Heart left ventricle (tissue), 16 donors: ENCODE data around the gene BACE1-AS. TPM values are rescaled to one million over a fixed set of nuclear protein-coding genes. Genes with fewer than 3 reads are reported as not detected.
A peak's percentile ranks its signal among the peaks of the same experiment; 100 is the strongest.

Source experiments
- ATAC-seq, 4 donors: fragments of 200-7000 bp; cut with Tn5 transposase; one replicate each; pipeline ENCODE4 v1.9.1; 2020 to 2022; ENCODE audit warnings: moderate library complexity in 4 of 4, mild to moderate bottlenecking in 3 of 4, moderate number of reproducible peaks in 1 of 4
- DNase-seq, 5 donors: peaks; one replicate each; pipeline ENCODE4 v3.0.0-alpha.2; 2020
- H3K27ac ChIP-seq, 12 donors: fragments of 200-600 bp; sonication (generic) in 4 of 12; one replicate each; pipeline versions ENCODE4 v1.5.0 to v1.8.0; 2016 to 2022; ENCODE audit warnings: mild to moderate bottlenecking in 2 of 12
- H3K27me3 ChIP-seq, 9 donors: fragments of 200-600 bp; sonication (generic) in 2 of 9; one replicate each; pipeline versions ENCODE4 v1.5.1 to v1.8.0; 2016 to 2022; ENCODE audit warnings: mild to moderate bottlenecking in 3 of 9
- H3K36me3 ChIP-seq, 9 donors: fragments of 200-600 bp; sonication (generic) in 2 of 9; one replicate each; pipeline versions ENCODE4 v1.5.0 to v1.8.0; 2018 to 2022; ENCODE audit warnings: mild to moderate bottlenecking in 2 of 9
- H3K4me1 ChIP-seq, 12 donors: fragments of 200-600 bp; sonication (generic) in 4 of 12; one replicate each; pipeline versions ENCODE4 v1.5.0 to v1.8.0; 2016 to 2022; ENCODE audit warnings: mild to moderate bottlenecking in 3 of 12
- H3K4me3 ChIP-seq, 12 donors: fragments of 200-600 bp; sonication (generic) in 4 of 12; one replicate each; pipeline versions ENCODE4 v1.5.0 to v1.8.0; 2017 to 2022; ENCODE audit warnings: mild to moderate bottlenecking in 9 of 12, moderate library complexity in 4 of 12
- H3K9me3 ChIP-seq, 12 donors: fragments of 200-600 bp; sonication (generic) in 4 of 12; one replicate each; pipeline versions ENCODE4 v1.5.0 to v1.8.0; 2016 to 2022; ENCODE audit warnings: mild to moderate bottlenecking in 1 of 12
- POLR2A ChIP-seq, 2 donors: fragments of 450-650 bp; IDR thresholded peaks; one replicate each; pipeline ENCODE4 v1.6.1; 2017; ENCODE audit warnings: antibody characterized with exemption in 2 of 2, mild to moderate bottlenecking in 2 of 2, moderate library complexity in 2 of 2
- WGBS, 4 donors: extraction: QIAGEN DNeasy Blood & Tissue Kit in 2 of 4; methylation state at CpG; one replicate each; pipeline versions ENCODE4 v1.1.5 to v1.1.7; 2013 to 2018; 5-methylcytosine and 5-hydroxymethylcytosine counted together
- intact Hi-C, 10 donors: fragments of 100-400 bp; cut with DNase I; formaldehyde crosslinking; loops; one replicate each; pipeline versions ENCODE4 v1.11.1 to v1.14.2; 2022
- polyA plus RNA-seq, 2 donors: library from polyadenylated mRNA; stranded (reverse); fragments of 200-250 nt; gene quantifications; one replicate each; pipeline ENCODE4 v1.2.3, GENCODE V29; 2013
- total RNA-seq, 9 donors: library from RNA; depleted of rRNA in 2 of 9; stranded (reverse); fragments of >200 nt in 2 of 9; fragmentation: NEBNext Ultra II Directional in 3 of 9; extraction: Animal tissue kit (Norgen Biotek cat#: 25700) in 3 of 9; gene quantifications; one replicate each; pipeline versions ENCODE4 v1.1.0 to v1.2.4, GENCODE V29; 2016 to 2023
- TF ChIP-seq, protein P1 (sequence below), 12 donors: fragments of 200-600 bp; sonication (generic) in 4 of 12; IDR thresholded peaks; one replicate each; pipeline versions ENCODE4 v1.5.0 to v1.8.0; 2018 to 2022; ENCODE audit warnings: antibody characterized with exemption in 12 of 12, mild to moderate bottlenecking in 5 of 12
- donor health status: ischemic (EF 13 %, LVEDD 7.1; RV severe dilation, severe dysfunction).
- donor health status: healthy with polysubstance abuse.
- donor health status: DM: no; HTN: yes; CAD: no.
- donor health status: DM: no; HTN: no; CAD: no.
- donor health status: ischemic (EF 25% LVEDD 6.9; RV normal size, moderate dysfunction).
- donor health status: ischemic (EF 25% LVEDD 5.7; RV mildly dilated, moderate dysfunction).
- donor health status: healthy.
- donor health status: DM: yes; HTN: yes; CAD: no.
- donor health status: ischemic (EF 35%, LVEDD 5.7; RV mildly dilated, moderate dysfunction).
- donor health status: nonischemic (EF 11% LVEDD 7.7; RV severe dilation, severe dysfunction).
- donor health status: DM: yes; HTN: yes; CAD: no.
- donor health status: PGD.
- donor health status: ischemic (EF 29% LVEDD 5.4; RV normal size, mild dysfunction).
- donor health status: nonischemic (EF 23%, LVEDD 6.1; RV moderate dilation, normal function).

Gene BACE1-AS
- total and polyA plus RNA-seq, 11 donors: 4.2 to 16.6 (median 9.8) TPM

DNA sequence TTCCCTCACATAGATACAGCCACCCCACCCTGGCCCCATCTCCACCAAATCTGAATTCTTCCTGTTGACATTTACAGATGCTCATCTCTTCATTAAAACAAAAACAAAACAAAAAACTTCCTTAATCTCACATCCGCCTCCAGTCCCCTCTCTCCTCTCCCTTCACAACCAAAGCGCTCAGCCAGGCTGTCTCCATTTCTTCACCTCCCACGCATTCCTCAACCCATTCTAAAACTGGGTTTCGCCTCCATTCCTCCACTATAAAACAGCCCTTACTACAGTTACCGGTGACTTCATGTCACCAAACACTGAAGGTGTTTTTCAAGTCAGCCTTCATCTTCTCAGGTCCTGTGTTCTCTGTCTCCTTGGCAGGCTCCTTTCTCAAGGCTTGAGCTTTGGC lies 9.6 kb downstream of the BACE1-AS start:
- ATAC-seq (no peak), DNase-seq (no peak)
- peaks cover 0 to 27% (median 12%) of the 10 kb centered on the region in 12 donors for H3K4me1 ChIP-seq
- H3K27ac ChIP-seq: no peak overlapping the region
- intact Hi-C loops: no loop called here
- 62 to 76% (median 72%) methylated on average over 5 of the region's 5 CpGs for WGBS, 4 donors
- no peak for TF ChIP-seq POLR2A (IDR thresholded peaks at IDR 0.05)
- TF ChIP-seq, protein P1, sequence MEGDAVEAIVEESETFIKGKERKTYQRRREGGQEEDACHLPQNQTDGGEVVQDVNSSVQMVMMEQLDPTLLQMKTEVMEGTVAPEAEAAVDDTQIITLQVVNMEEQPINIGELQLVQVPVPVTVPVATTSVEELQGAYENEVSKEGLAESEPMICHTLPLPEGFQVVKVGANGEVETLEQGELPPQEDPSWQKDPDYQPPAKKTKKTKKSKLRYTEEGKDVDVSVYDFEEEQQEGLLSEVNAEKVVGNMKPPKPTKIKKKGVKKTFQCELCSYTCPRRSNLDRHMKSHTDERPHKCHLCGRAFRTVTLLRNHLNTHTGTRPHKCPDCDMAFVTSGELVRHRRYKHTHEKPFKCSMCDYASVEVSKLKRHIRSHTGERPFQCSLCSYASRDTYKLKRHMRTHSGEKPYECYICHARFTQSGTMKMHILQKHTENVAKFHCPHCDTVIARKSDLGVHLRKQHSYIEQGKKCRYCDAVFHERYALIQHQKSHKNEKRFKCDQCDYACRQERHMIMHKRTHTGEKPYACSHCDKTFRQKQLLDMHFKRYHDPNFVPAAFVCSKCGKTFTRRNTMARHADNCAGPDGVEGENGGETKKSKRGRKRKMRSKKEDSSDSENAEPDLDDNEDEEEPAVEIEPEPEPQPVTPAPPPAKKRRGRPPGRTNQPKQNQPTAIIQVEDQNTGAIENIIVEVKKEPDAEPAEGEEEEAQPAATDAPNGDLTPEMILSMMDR (IDR thresholded peaks at IDR 0.05): no peak
- peaks cover 0 to 2% (median 0%) of the 10 kb centered on the region in 9 donors for H3K36me3 ChIP-seq
- H3K4me3 ChIP-seq: peak overlapping the region in 7 of 12 donors; percentile 5 to 40 (median 23)
- H3K9me3 ChIP-seq: no peaks in the 10 kb centered on the region
- H3K27me3 ChIP-seq: no peaks in the 10 kb centered on the region

DNA sequence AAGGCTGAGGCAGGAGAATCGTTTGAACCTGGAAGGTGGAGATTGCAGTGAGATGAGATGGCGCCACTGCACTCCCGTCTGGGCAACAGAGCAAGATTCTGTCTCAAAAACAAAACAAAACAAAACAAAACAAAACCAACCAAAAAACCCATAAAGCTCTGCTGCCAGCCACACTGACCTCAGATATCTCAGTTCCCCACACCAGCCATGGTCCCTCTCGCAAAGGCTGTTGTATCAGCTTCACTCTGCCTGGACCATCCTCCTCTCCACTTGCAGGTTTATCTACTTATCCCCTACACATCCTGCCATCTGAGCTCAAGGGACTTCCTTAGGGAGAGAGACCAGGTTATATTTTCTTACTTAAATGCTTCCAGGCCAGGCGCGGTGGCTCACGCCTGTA lies 11.1 kb downstream of the BACE1-AS start:
- Histone ChIP-seq H3K4me1 (peaks cover 0 to 27% (median 12%) of the 10 kb centered on the region in 12 donors), H3K4me3 (no peak overlapping the region), H3K36me3 (peaks cover 0 to 5% (median 0%) of the 10 kb centered on the region in 9 donors), H3K9me3 (no peaks in the 10 kb centered on the region), H3K27ac (no peak overlapping the region), H3K27me3 (no peaks in the 10 kb centered on the region)
- WGBS, 4 donors: 81 to 94% (median 88%) methylated on average over 7 of the region's 7 CpGs
- intact Hi-C loops: no loop called here
- ATAC-seq (no peak), DNase-seq (no peak)
- TF ChIP-seq, protein P1 (IDR thresholded peaks at IDR 0.05): no peak
- no peak for TF ChIP-seq POLR2A (IDR thresholded peaks at IDR 0.05)

DNA sequence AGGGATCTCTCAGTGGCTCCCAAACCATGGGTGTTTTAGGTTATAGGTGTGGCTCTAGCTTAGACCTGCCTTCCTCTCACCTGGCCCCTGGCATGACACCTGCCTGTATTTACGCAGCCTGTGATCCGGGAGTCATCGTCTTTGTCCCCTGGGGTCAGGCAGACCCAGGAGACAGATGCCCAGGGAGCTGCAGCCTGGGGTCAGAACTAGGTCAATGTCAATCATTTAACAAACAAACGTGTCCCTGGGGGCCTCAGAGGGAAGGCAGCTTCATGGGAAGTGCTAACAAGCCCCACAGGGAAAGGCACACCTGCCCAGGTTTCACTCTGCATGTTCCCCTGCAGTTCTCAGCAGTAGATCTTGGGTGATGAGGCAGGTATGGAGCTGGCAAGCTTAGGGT lies 12.0 kb downstream of the BACE1-AS start:
- H3K4me1 ChIP-seq: peaks cover 0 to 27% (median 12%) of the 10 kb centered on the region in 12 donors
- ATAC-seq (no peak), DNase-seq (no peak)
- TF ChIP-seq, protein P1 (IDR thresholded peaks at IDR 0.05): no peak
- no peak for TF ChIP-seq POLR2A (IDR thresholded peaks at IDR 0.05)
- H3K4me3 ChIP-seq: no peak overlapping the region
- no peaks in the 10 kb centered on the region for H3K27me3 ChIP-seq
- H3K9me3 ChIP-seq: no peaks in the 10 kb centered on the region
- intact Hi-C loops: no loop called here
- no peak overlapping the region for H3K27ac ChIP-seq
- H3K36me3 ChIP-seq: peaks cover 0 to 5% (median 0%) of the 10 kb centered on the region in 9 donors
- 75 to 77% (median 75%) methylated on average over 4 of the region's 4 CpGs for WGBS, 4 donors

DNA sequence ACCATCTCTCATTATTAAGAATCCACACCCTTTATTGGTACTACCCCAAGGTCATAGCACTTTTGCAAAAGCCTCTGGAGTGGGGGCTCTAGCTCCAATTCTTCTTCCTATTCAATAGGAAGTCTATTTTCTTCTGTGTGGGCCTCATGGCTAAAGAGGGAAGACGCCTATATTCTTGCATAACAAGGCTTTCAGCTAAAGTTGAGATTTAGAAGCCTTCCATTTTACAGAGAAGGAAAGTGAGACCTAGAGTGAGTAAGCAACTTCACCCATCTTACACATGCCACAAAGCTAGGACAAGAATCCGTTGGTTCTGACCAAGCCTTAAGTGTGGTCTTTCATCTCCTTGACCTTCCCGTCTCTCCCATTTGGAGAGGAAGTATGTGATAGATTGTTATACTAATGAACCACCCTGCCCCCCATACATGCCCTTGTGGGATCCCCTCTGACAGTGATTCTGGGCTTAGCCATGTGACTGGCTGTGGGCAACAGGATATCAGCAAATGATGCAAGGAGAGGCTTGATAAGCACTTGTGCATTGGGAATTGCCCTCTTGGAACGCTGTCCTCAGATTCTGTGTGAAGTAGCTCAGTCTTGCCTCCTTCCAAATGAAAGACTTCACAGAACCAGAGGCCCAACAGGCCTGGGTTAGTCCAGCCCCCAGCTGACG lies 12.6 kb downstream of the BACE1-AS start:
- Histone ChIP-seq H3K9me3 (no peaks in the 10 kb centered on the region), H3K27me3 (no peaks in the 10 kb centered on the region), H3K4me3 (no peak overlapping the region), H3K36me3 (peaks cover 0 to 5% (median 0%) of the 10 kb centered on the region in 9 donors), H3K4me1 (peaks cover 0 to 27% (median 12%) of the 10 kb centered on the region in 12 donors), H3K27ac (no peak overlapping the region)
- ATAC-seq (peak in 1 of 4 donors; percentile 7), DNase-seq (no peak)
- TF ChIP-seq POLR2A (IDR thresholded peaks at IDR 0.05): no peak
- TF ChIP-seq, protein P1 (IDR thresholded peaks at IDR 0.05): no peak
- intact Hi-C loops: no loop called here
- 76 to 84% (median 78%) methylated on average over 3 to 5 of the region's 5 CpGs for WGBS, 4 donors
